ENCODE results near the gene GAD1.

DNA sequence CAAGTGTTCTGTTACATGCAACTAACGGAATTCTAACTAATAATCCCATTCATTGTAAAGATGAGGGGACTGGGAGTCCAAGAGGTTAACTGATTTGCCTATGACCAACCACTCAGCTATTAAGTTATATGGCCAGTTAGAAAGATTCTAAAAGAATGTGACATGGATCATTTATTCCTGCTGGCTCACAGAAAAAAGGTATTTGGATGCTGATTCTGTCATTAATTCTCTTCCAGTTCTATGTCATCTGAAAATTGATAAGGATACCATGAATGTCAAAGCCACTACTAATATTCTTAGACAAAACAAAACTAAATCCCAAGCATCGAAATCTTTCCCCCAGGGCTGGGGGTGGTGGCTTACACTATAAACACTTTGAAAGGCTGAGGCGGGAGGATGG, 71.2 kb downstream of the GAD1 start:
- TF ChIP-seq, protein P1, sequence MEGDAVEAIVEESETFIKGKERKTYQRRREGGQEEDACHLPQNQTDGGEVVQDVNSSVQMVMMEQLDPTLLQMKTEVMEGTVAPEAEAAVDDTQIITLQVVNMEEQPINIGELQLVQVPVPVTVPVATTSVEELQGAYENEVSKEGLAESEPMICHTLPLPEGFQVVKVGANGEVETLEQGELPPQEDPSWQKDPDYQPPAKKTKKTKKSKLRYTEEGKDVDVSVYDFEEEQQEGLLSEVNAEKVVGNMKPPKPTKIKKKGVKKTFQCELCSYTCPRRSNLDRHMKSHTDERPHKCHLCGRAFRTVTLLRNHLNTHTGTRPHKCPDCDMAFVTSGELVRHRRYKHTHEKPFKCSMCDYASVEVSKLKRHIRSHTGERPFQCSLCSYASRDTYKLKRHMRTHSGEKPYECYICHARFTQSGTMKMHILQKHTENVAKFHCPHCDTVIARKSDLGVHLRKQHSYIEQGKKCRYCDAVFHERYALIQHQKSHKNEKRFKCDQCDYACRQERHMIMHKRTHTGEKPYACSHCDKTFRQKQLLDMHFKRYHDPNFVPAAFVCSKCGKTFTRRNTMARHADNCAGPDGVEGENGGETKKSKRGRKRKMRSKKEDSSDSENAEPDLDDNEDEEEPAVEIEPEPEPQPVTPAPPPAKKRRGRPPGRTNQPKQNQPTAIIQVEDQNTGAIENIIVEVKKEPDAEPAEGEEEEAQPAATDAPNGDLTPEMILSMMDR (IDR thresholded peaks at IDR 0.05) = no peak
- TF ChIP-seq POLR2A (IDR thresholded peaks at IDR 0.05; ENCODE audit: low read depth) (no peak), EP300 (IDR thresholded peaks at IDR 0.05) (no peak)
